Uterus (tissue), 4 donors: ENCODE data around the gene NLN. TPM values are rescaled to one million over a fixed set of nuclear protein-coding genes. Genes with fewer than 3 reads are reported as not detected.
"Not testable (repeated sequence)": the region's sequence is repeated elsewhere in the genome, so short reads cannot be mapped to it uniquely, and the experiment has no call there.

ENCODE experiments used
- DNase-seq, 2 donors: peaks; one replicate each; pipeline ENCODE4 v3.0.0-alpha.2; 2019 to 2020
- H3K27ac ChIP-seq, 2 donors: fragments of 200-600 bp; sonication (generic); 1 replicate in 1 of 2; 2 replicates in 1 of 2; pipeline ENCODE4 v1.5.1; 2016 to 2018
- H3K27me3 ChIP-seq, 2 donors: fragments of 200-600 bp; sonication (generic); one replicate each; pipeline ENCODE4 v1.5.1; 2018 to 2019; ENCODE audit warnings: control low read depth in 1 of 2
- H3K36me3 ChIP-seq, 2 donors: fragments of 200-600 bp; sonication (generic); one replicate each; pipeline ENCODE4 v1.5.1; 2019; ENCODE audit warnings: control low read depth in 1 of 2
- H3K4me1 ChIP-seq, 2 donors: fragments of 200-600 bp; sonication (generic); one replicate each; pipeline ENCODE4 v1.5.1; 2018 to 2019; ENCODE audit warnings: control low read depth in 1 of 2
- H3K4me3 ChIP-seq, 2 donors: fragments of 200-600 bp; sonication (generic); 1 replicate in 1 of 2; 2 replicates in 1 of 2; pipeline ENCODE4 v1.5.1; 2018 to 2019; ENCODE audit warnings: mild to moderate bottlenecking in 1 of 2
- H3K9me3 ChIP-seq, 2 donors: fragments of 200-600 bp; sonication (generic); one replicate each; pipeline ENCODE4 v1.5.1; 2019; ENCODE audit warnings: control low read depth in 1 of 2
- POLR2A ChIP-seq, 2 donors: fragments of 450-650 bp; IDR thresholded peaks; one replicate each; pipeline ENCODE4 v1.6.1; 2016; ENCODE audit warnings: antibody characterized with exemption in 2 of 2, mild to moderate bottlenecking in 1 of 2, moderate library complexity in 1 of 2
- intact Hi-C: fragments of 100-400 bp; cut with DNase I; formaldehyde crosslinking; loops from one replicate; pipeline ENCODE4 v1.15.1; 2023; ENCODE audit warnings: low total_unique reads
- total RNA-seq, 4 donors: library from RNA; depleted of rRNA in 3 of 4; stranded (reverse); fragments of >200 nt in 3 of 4; gene quantifications; one replicate each; pipeline versions ENCODE4 v1.1.0 to v1.2.4, GENCODE V29; 2014 to 2023
- TF ChIP-seq, protein P1 (sequence below), 4 experiments: fragments of 200-600 bp in 2 of 4; fragments of 450-650 bp in 2 of 4; sonication (generic) in 2 of 4; IDR thresholded peaks; one replicate each; pipeline ENCODE4 v1.5.1; 2016 to 2019; ENCODE audit warnings: antibody characterized with exemption in 4 of 4, mild to moderate bottlenecking in 2 of 4, moderate library complexity in 1 of 4
- donor health status: DM: yes; HTN: yes; CAD: no.

NLN gene
- total RNA-seq, 4 donors from 2014 or later = 4.4 to 34.9 (median 9.8) TPM

DNA sequence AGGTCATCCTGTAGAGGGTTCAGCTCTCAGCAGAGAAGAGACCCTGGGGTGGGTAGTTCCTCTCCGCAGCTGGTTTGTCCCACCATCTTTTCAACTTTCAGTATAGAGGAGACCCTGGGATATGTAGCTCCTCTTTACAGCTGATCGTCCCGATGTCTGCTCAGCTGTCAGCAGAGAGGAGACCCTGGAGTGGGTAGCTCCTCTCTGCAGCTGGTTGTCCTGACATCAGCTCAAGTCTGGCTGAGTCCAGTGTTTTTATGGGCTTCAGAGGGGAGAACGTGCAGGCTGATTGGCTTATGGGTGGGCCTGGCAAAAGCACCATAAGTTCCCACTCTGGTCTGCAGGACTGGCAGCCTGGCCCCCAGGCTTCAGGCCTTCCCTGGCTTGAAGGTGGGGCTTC is 80.8 kb downstream of the NLN start:
- intact Hi-C loops = no loop called here
- Histone ChIP-seq H3K9me3 (no peaks in the 10 kb centered on the region), H3K4me3 (no peak overlapping the region), H3K36me3 (no peaks in the 10 kb centered on the region), H3K27me3 (no peaks in the 10 kb centered on the region), H3K4me1 (no peaks in the 10 kb centered on the region), H3K27ac (no peak overlapping the region)
- DNase-seq = no peak
- TF ChIP-seq, protein P1, sequence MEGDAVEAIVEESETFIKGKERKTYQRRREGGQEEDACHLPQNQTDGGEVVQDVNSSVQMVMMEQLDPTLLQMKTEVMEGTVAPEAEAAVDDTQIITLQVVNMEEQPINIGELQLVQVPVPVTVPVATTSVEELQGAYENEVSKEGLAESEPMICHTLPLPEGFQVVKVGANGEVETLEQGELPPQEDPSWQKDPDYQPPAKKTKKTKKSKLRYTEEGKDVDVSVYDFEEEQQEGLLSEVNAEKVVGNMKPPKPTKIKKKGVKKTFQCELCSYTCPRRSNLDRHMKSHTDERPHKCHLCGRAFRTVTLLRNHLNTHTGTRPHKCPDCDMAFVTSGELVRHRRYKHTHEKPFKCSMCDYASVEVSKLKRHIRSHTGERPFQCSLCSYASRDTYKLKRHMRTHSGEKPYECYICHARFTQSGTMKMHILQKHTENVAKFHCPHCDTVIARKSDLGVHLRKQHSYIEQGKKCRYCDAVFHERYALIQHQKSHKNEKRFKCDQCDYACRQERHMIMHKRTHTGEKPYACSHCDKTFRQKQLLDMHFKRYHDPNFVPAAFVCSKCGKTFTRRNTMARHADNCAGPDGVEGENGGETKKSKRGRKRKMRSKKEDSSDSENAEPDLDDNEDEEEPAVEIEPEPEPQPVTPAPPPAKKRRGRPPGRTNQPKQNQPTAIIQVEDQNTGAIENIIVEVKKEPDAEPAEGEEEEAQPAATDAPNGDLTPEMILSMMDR (IDR thresholded peaks at IDR 0.05) = no peak

DNA sequence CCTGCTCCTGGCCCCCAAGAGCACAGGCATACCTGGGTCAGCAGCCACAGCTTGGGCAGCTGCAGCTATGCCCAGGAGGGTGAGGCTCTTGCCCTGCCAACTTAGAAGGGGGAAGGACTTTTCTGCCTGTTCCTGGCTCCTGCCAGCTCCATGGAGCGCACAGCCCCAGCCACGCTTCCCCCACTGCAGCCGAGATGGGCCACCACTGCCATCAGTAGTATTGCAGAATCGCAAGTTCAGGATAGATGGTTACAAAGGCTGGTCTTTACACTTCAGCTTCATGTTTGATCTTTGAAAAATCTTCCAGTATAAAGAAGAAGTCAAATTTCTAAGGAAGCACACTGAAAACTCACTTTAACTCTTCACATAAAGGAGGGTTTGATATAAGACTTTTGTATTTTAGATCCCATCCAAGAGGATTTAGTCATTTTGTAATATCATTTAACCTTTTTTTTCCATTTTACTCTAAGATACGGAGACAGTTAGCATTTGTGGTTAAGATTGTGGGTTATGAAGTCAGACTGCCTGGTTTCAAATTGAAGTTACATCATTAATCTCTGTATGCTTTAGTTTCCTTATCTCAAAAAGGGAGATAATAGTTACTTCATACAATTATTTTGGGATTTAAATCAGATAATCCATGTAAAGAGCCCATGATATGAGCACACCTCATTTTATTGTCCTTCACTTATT is 81.8 kb downstream of the NLN start:
- Histone ChIP-seq H3K4me3 (no peak overlapping the region), H3K27me3 (no peaks in the 10 kb centered on the region), H3K4me1 (no peaks in the 10 kb centered on the region), H3K36me3 (no peaks in the 10 kb centered on the region), H3K9me3 (no peaks in the 10 kb centered on the region), H3K27ac (no peak overlapping the region)
- intact Hi-C loops = no loop called here
- DNase-seq = no peak
- TF ChIP-seq, protein P1 (IDR thresholded peaks at IDR 0.05) = no peak
- TF ChIP-seq POLR2A (IDR thresholded peaks at IDR 0.05) = no peak

DNA sequence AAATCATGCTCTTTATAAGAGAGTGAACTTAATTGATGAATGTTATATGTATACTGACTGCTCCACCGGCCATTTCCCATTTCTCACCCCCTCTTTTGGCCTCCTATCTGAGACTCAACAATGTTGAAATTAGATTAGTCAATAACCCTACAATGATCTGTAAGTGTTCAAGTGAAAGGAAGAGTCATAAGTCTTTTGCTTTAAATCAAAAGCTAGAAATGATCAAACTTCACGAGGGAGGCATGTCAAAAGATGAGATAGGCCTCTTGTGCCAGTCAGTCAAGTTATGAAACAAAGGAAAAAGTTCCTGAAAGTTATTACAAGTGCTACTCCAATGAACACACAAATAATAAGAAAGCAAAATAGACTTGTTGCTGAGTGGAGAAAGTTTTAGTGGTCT is 83.1 kb downstream of the NLN start:
- DNase-seq = no peak
- intact Hi-C loops = no loop called here
- H3K27ac ChIP-seq = no peak overlapping the region
- H3K36me3 ChIP-seq = no peaks in the 10 kb centered on the region
- H3K27me3 ChIP-seq = no peaks in the 10 kb centered on the region
- H3K9me3 ChIP-seq = no peaks in the 10 kb centered on the region
- TF ChIP-seq, protein P1 (IDR thresholded peaks at IDR 0.05) = no peak
- TF ChIP-seq POLR2A (IDR thresholded peaks at IDR 0.05) = no peak
- H3K4me3 ChIP-seq = no peak overlapping the region
- H3K4me1 ChIP-seq = no peaks in the 10 kb centered on the region

DNA sequence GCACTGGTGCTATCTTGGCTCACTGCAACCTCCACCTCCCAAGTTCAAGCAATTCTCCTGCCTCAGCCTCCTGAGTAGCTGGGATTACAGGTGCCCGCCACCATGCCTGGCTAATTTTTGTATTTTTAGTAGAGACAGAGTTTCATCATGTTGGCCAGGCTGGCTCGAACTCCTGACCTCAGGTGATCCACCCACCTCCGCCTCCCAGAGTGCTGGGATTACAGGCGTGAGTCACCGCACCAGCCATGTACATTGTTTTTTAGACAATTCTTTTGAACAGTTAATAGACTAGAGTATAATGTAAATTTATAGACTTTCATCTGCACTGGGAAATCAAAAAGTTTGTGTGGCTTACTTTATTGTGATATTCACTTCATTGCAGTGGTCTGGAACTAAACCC is 85.5 kb downstream of the NLN start:
- H3K36me3 ChIP-seq, H3K27me3 ChIP-seq, H3K9me3 ChIP-seq, H3K4me3 ChIP-seq, H3K27ac ChIP-seq, H3K4me1 ChIP-seq, intact Hi-C loops, DNase-seq: not testable (repeated sequence)

DNA sequence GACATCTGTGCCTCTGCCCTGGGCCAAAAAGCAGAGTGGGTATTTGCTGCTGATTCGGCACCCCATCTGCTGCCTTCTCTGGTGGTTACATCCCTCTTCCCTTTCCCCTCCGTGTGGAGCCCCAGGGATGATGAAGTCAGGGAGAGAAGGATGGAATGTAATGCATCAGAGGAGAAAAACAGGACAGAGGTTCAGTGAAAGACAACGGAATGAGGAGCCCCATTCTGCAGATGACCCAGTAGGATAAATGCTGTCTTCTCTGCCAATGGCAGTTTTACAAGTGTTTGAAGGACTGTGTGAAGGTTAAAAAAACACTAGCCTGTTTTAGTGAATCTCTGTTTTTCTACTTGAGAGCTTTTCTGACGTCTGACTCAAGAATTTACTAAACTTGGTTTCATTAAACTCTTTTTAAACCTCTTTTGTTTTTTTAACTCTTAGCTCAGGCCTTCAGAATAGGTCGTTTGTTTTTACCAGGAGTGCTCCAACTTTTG is 86.3 kb downstream of the NLN start:
- no peaks in the 10 kb centered on the region for H3K27me3 ChIP-seq
- DNase-seq = no peak
- H3K4me1 ChIP-seq = no peaks in the 10 kb centered on the region
- no peaks in the 10 kb centered on the region for H3K36me3 ChIP-seq
- no peak for TF ChIP-seq POLR2A (IDR thresholded peaks at IDR 0.05)
- TF ChIP-seq, protein P1 (IDR thresholded peaks at IDR 0.05) = no peak
- H3K27ac ChIP-seq = peak overlapping the region; percentile 35 to 44
- intact Hi-C loops = no loop called here
- H3K9me3 ChIP-seq = no peaks in the 10 kb centered on the region
- no peak overlapping the region for H3K4me3 ChIP-seq
